AG04450 (cell line): ENCODE results near the gene SPSB3. TPM values are rescaled to one million over a fixed set of nuclear protein-coding genes. Genes with fewer than 3 reads are reported as not detected.

Experiments
- CTCF ChIA-PET: fragments of 300-600, 350-600 bp; formaldehyde crosslinking; extraction: SDS; loops from one replicate; lab custom pipeline; 2022; ENCODE audit warnings: antibody characterized with exemption, inconsistent platforms; lab: Charles Lee
- POLR2A ChIA-PET: fragments of 350-600 bp; formaldehyde crosslinking; extraction: SDS; loops from one replicate; lab custom pipeline; 2021; ENCODE audit warnings: antibody characterized with exemption, inconsistent platforms; lab: Yijun Ruan, JAX
- DNase-seq: peaks from one replicate; pipeline ENCODE4 v3.0.0-alpha.2; 2011; ENCODE audit warnings: low read depth, low spot score
- H3K27ac ChIP-seq: one replicate; pipeline ENCODE4 v1.5.1; 2012; ENCODE audit warnings: low read depth, low read length, control low read depth
- H3K27me3 ChIP-seq: one replicate; pipeline ENCODE4 v1.6.0; 2012; ENCODE audit warnings: low read length; ENCODE audit not compliant: control insufficient read depth, insufficient read depth
- H3K4me3 ChIP-seq: 2 replicates; pipeline ENCODE4 v1.5.1; 2011; ENCODE audit warnings: mild to moderate bottlenecking, low read depth, low read length, control low read depth
- H3K9me3 ChIP-seq: 2 replicates; pipeline ENCODE4 v1.5.1; 2012; ENCODE audit warnings: low read length; ENCODE audit not compliant: control insufficient read depth, insufficient read depth
- CTCF ChIP-seq: IDR thresholded peaks from 2 replicates; pipeline ENCODE4 v1.5.1; 2011; ENCODE audit warnings: low read depth, low read length, control low read depth, inconsistent platforms
- polyA plus RNA-seq: library from polyadenylated mRNA; depleted of rRNA; stranded (reverse); fragments of >200 nt; gene quantifications from 2 replicates; pipeline ENCODE4 v1.2.3, GENCODE V29; 2011

Gene SPSB3
- polyA plus RNA-seq, 1 experiment, result 11.0 TPM

- no peak for TF ChIP-seq CTCF
- Histone ChIP-seq H3K4me3 (peak overlapping the region; percentile 77; the same call in 1 of the 2 replicates), H3K27me3 (no peaks in the 10 kb centered on the region), H3K9me3 (peaks cover 6% of the 10 kb centered on the region; the same call in 1 of the 2 replicates), H3K27ac (peak overlapping the region; percentile 21)
- ChIA-PET POLR2A (interaction anchor here (0.6 to 2.1 kb wide), 2 partner anchors 13 to 40 kb away, joined by 5 to 12 read pairs; partner anchors contain the start of genes NUBP2 and SPSB3), CTCF (no interaction called here)
- DNase-seq, result no peak
Observed at GRCh38 chr16:1769402-1770300, 12.7 kb downstream of the SPSB3 start.

GRCh38 chr16:1768767-1769401 lies 13.5 kb downstream of the SPSB3 start:
- H3K27me3 ChIP-seq, result no peaks in the 10 kb centered on the region
- no peak for DNase-seq
- H3K9me3 ChIP-seq, result peaks cover 6% of the 10 kb centered on the region; the same call in 1 of the 2 replicates
- H3K4me3 ChIP-seq, result no peak overlapping the region
- ChIA-PET CTCF (no interaction called here), POLR2A (interaction anchor here (0.6 kb wide), 1 partner anchor 39 kb away, joined by 5 read pairs; no protein-coding TSS in a partner anchor)
- no peak for TF ChIP-seq CTCF
- peak overlapping the region; percentile 21 for H3K27ac ChIP-seq

- CTCF ChIA-PET, result no interaction called here
- H3K27me3 ChIP-seq, result no peaks in the 10 kb centered on the region
- DNase-seq, result no peak
- POLR2A ChIA-PET, result no interaction called here
- no peak overlapping the region for H3K27ac ChIP-seq
- H3K9me3 ChIP-seq, result peaks cover 6% of the 10 kb centered on the region; the same call in 1 of the 2 replicates
- TF ChIP-seq CTCF, result no peak
- H3K4me3 ChIP-seq, result no peak overlapping the region
Observed at GRCh38 chr16:1768061-1768766, 14.2 kb downstream of the SPSB3 start.

- DNase-seq, result no peak
- Histone ChIP-seq H3K27ac (no peak overlapping the region), H3K4me3 (no peak overlapping the region), H3K27me3 (no peaks in the 10 kb centered on the region), H3K9me3 (peaks cover 6% of the 10 kb centered on the region; the same call in 1 of the 2 replicates)
- POLR2A ChIA-PET, result no interaction called here
- TF ChIP-seq CTCF, result no peak
- CTCF ChIA-PET, result no interaction called here
Observed at GRCh38 chr16:1767116-1767994, 15.0 kb downstream of the SPSB3 start.
